CD14-positive monocyte (primary cell): ENCODE results near the gene THSD4. TPM values are rescaled to one million over a fixed set of nuclear protein-coding genes. Genes with fewer than 3 reads are reported as not detected.

ENCODE experiments used
- DNase-seq, 3 donors: peaks; one replicate each; pipeline ENCODE4 v3.0.0-alpha.2; 2011 to 2022
- H2AFZ ChIP-seq: 2 replicates; pipeline ENCODE4 v1.6.0; 2012; ENCODE audit warnings: mild to moderate bottlenecking, low read depth, low read length, inconsistent platforms; ENCODE audit not compliant: insufficient read depth, poor library complexity, severe bottlenecking
- H3K27ac ChIP-seq, 2 donors: 1 replicate in 1 of 2; 2 replicates in 1 of 2; pipeline ENCODE4 v1.5.1; 2012 to 2013; ENCODE audit warnings: low read length in 2 of 2, control low read depth in 1 of 2, inconsistent platforms in 1 of 2, low read depth in 1 of 2, mild to moderate bottlenecking in 1 of 2
- H3K27me3 ChIP-seq, 2 donors: one replicate each; pipeline versions ENCODE4 v1.6.0 to v1.6.1; 2011 to 2013; ENCODE audit warnings: low read length in 2 of 2; ENCODE audit not compliant: control insufficient read depth in 2 of 2, insufficient read depth in 2 of 2
- H3K36me3 ChIP-seq, 2 donors: replicated peaks in 1 of 2; 1 replicate in 1 of 2; 2 replicates in 1 of 2; pipeline versions ENCODE4 v1.5.1 to v1.6.1; 2012 to 2013; ENCODE audit warnings: low read length in 2 of 2, control low read depth in 1 of 2, inconsistent platforms in 1 of 2, mild to moderate bottlenecking in 1 of 2; ENCODE audit not compliant: insufficient read depth in 2 of 2, control insufficient read depth in 1 of 2
- H3K4me1 ChIP-seq, 2 donors: 1 replicate in 1 of 2; 2 replicates in 1 of 2; pipeline versions ENCODE4 v1.5.1 to v1.6.1; 2012 to 2013; ENCODE audit warnings: low read length in 2 of 2, control low read depth in 1 of 2, inconsistent platforms in 1 of 2, mild to moderate bottlenecking in 1 of 2, moderate library complexity in 1 of 2; ENCODE audit not compliant: insufficient read depth in 2 of 2, control insufficient read depth in 1 of 2
- H3K4me2 ChIP-seq: replicated peaks from 2 replicates; pipeline ENCODE3; 2012; ENCODE audit warnings: low read length, moderate library complexity, mild to moderate bottlenecking; ENCODE audit not compliant: poor library complexity, severe bottlenecking; ENCODE audit errors: extremely low read depth
- H3K4me3 ChIP-seq, 3 experiments: fragments of 200-600 bp in 1 of 3; sonication (generic) in 1 of 3; replicated peaks in 1 of 3; 1 replicate in 2 of 3; 2 replicates in 1 of 3; pipeline ENCODE4 v1.5.1; 2011 to 2013; ENCODE audit warnings: low read length in 3 of 3, mild to moderate bottlenecking in 3 of 3, control low read depth in 2 of 3, low read depth in 2 of 3, inconsistent platforms in 1 of 3, moderate library complexity in 1 of 3
- H3K79me2 ChIP-seq: 2 replicates; pipeline ENCODE4 v1.6.0; 2012; ENCODE audit warnings: mild to moderate bottlenecking, control low read depth, inconsistent platforms, low read length, moderate library complexity; ENCODE audit not compliant: insufficient read depth
- H3K9ac ChIP-seq: 2 replicates; pipeline ENCODE4 v1.6.0; 2017; ENCODE audit warnings: low read length, mild to moderate bottlenecking; ENCODE audit not compliant: insufficient read depth, poor library complexity, severe bottlenecking
- H3K9me3 ChIP-seq, 2 donors: replicated peaks in 1 of 2; 1 replicate in 1 of 2; 2 replicates in 1 of 2; pipeline versions ENCODE4 v1.5.1 to v1.6.1; 2012 to 2013; ENCODE audit warnings: low read length in 2 of 2, control low read depth in 1 of 2; ENCODE audit not compliant: control insufficient read depth in 1 of 2, insufficient read depth in 1 of 2
- H4K20me1 ChIP-seq: 2 replicates; pipeline ENCODE4 v1.6.0; 2012; ENCODE audit warnings: mild to moderate bottlenecking, low read length, control low read depth, moderate library complexity; ENCODE audit not compliant: insufficient read depth
- H3K27ac Mint-ChIP-seq, 7 donors: one replicate each; pipeline ENCODE4 v1.8.0; 2020; ENCODE audit warnings: mild to moderate bottlenecking in 7 of 7, mixed read lengths in 7 of 7, moderate library complexity in 6 of 7, inconsistent platforms in 2 of 7
- H3K27me3 Mint-ChIP-seq, 3 donors: one replicate each; pipeline ENCODE4 v1.8.0; 2021 to 2022; ENCODE audit warnings: low read depth in 3 of 3, mild to moderate bottlenecking in 3 of 3, mixed read lengths in 3 of 3, moderate library complexity in 3 of 3, inconsistent platforms in 1 of 3
- H3K36me3 Mint-ChIP-seq, 2 donors: one replicate each; pipeline ENCODE4 v1.8.0; 2020; ENCODE audit warnings: mixed read lengths in 2 of 2, inconsistent platforms in 1 of 2, mild to moderate bottlenecking in 1 of 2
- H3K4me1 Mint-ChIP-seq: one replicate; pipeline ENCODE4 v1.8.0; 2020; ENCODE audit warnings: mild to moderate bottlenecking, mixed read lengths
- H3K4me3 Mint-ChIP-seq, 2 donors: one replicate each; pipeline ENCODE4 v1.8.0; 2020; ENCODE audit warnings: mild to moderate bottlenecking in 2 of 2, mixed read lengths in 2 of 2, moderate library complexity in 1 of 2
- H3K9me3 Mint-ChIP-seq, 7 donors: one replicate each; pipeline ENCODE4 v1.8.0; 2020 to 2022; ENCODE audit warnings: mixed read lengths in 7 of 7, mild to moderate bottlenecking in 6 of 7, moderate library complexity in 6 of 7, inconsistent platforms in 2 of 7
- WGBS: methylation state at CpG from one replicate; pipeline ENCODE4 v1.1.5; 2013; ENCODE audit warnings: missing lambda C conversion rate; ENCODE audit not compliant: insufficient coverage; 5-methylcytosine and 5-hydroxymethylcytosine counted together
- intact Hi-C, 2 donors: fragments of 100-400 bp; cut with micrococcal nuclease; formaldehyde crosslinking; loops; one replicate each; pipeline versions ENCODE4 v1.15.0 to v1.15.1; 2023
- polyA plus RNA-seq, 3 donors: library from polyadenylated mRNA; depleted of rRNA in 1 of 3; unstranded in 2 of 3; stranded (reverse) in 1 of 3; fragments of 300-500 nt in 2 of 3; fragments of >200 nt in 1 of 3; fragmentation: Illumina TruSeq in 2 of 3; gene quantifications; 1 replicate in 2 of 3; 2 replicates in 1 of 3; pipeline ENCODE4 v1.2.3, GENCODE V29; 2012 to 2021
- TF ChIP-seq, protein P1 (sequence below): fragments of 200-600 bp; IDR thresholded peaks from one replicate; pipeline ENCODE4 v1.8.0; 2022; ENCODE audit warnings: antibody characterized with exemption, mild to moderate bottlenecking

The THSD4 gene
- polyA plus RNA-seq, 3 donors, result not detected

DNA sequence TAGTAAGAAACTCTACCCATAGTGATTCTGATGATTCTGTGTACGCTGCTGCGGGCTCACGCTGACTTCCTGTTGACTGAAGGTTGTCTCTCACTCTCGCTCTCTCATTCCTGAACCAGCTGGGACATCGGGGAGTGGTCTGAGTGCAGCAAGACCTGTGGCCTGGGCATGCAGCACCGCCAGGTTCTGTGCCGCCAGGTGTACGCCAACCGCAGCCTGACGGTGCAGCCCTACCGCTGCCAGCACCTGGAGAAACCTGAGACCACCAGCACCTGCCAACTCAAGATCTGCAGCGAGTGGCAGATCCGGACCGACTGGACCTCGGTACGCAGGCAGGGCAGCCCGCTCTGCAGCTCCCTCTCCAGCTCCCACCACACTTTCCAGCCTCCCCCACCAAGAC lies 631.4 kb downstream of the THSD4 start:
- H3K27me3 Mint-ChIP-seq, result peaks cover 0 to 11% (median 6%) of the 10 kb centered on the region in 3 donors
- no peak overlapping the region for H3K27ac Mint-ChIP-seq
- Histone ChIP-seq H3K27ac (no peak overlapping the region), H3K9ac (no peak overlapping the region), H3K4me1 (no peaks in the 10 kb centered on the region), H3K9me3 (no peaks in the 10 kb centered on the region), H3K79me2 (no peaks in the 10 kb centered on the region), H3K4me2 (no peak overlapping the region), H4K20me1 (no peaks in the 10 kb centered on the region), H3K4me3 (no peak overlapping the region), H3K27me3 (no peaks in the 10 kb centered on the region), H3K36me3 (no peaks in the 10 kb centered on the region), H2AFZ (no peak overlapping the region)
- WGBS, result 97% methylated on average over 15 of the region's 17 CpGs
- no peaks in the 10 kb centered on the region for H3K4me1 Mint-ChIP-seq
- no peak overlapping the region for H3K4me3 Mint-ChIP-seq
- intact Hi-C loops, result loop anchor here in 1 of 2 donors (10.0 kb wide), 1 partner anchor 408 kb away; no protein-coding TSS in a partner anchor
- no peaks in the 10 kb centered on the region for H3K36me3 Mint-ChIP-seq
- DNase-seq, result no peak
- TF ChIP-seq, protein P1, sequence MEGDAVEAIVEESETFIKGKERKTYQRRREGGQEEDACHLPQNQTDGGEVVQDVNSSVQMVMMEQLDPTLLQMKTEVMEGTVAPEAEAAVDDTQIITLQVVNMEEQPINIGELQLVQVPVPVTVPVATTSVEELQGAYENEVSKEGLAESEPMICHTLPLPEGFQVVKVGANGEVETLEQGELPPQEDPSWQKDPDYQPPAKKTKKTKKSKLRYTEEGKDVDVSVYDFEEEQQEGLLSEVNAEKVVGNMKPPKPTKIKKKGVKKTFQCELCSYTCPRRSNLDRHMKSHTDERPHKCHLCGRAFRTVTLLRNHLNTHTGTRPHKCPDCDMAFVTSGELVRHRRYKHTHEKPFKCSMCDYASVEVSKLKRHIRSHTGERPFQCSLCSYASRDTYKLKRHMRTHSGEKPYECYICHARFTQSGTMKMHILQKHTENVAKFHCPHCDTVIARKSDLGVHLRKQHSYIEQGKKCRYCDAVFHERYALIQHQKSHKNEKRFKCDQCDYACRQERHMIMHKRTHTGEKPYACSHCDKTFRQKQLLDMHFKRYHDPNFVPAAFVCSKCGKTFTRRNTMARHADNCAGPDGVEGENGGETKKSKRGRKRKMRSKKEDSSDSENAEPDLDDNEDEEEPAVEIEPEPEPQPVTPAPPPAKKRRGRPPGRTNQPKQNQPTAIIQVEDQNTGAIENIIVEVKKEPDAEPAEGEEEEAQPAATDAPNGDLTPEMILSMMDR, result no peak
- H3K9me3 Mint-ChIP-seq, result no peaks in the 10 kb centered on the region

DNA sequence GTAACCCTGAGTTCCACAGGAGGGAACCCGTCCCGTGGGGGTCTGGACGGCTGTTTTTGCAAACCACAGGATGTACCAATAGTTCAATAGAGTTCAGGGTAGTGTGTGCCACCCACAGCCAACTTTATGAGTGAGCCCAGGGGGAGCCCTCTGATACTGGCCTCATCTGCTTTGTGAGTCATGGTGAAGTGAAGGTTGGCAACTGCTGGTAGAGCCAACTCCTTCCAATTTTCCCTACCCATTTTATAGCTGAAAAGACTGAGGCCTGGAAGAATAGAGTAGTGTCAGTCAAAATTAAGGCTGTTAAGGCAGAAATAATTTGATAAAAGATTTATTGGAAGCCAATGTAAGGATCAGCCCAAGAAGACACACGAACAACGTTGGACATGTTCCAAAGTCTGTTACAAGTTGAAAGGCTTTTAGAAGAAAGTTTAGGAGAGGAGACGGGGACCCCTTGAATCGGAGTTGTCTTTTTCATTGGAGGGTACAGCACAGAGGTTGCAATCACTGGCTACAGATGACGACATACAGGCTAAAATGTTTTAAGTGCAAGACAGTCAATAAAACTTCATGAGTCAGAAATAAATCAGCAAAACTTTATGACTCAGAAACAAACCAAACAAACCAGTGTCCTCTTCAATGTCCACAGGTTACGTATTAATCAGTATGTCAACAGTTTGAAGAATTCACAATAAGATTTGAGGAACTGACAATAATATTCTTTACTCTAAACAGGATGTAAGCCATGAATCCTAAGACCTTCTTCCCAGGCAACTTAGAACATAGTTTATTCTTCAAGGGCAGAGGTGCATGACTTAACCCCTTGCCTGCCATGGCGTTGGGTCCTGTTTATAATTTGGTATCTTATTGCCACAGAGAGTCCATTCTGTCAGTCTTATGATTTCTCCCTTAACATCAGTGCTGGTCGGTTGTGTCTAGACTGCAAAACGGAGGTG lies 632.1 kb downstream of the THSD4 start:
- Histone ChIP-seq H3K27ac (no peak overlapping the region), H4K20me1 (no peaks in the 10 kb centered on the region), H3K27me3 (no peaks in the 10 kb centered on the region), H3K9ac (no peak overlapping the region), H3K9me3 (no peaks in the 10 kb centered on the region), H3K36me3 (no peaks in the 10 kb centered on the region), H2AFZ (no peak overlapping the region), H3K79me2 (no peaks in the 10 kb centered on the region), H3K4me2 (no peak overlapping the region), H3K4me1 (no peaks in the 10 kb centered on the region), H3K4me3 (no peak overlapping the region)
- Mint-ChIP-seq H3K4me1 (peaks cover 7% of the 10 kb centered on the region), H3K27me3 (peaks cover 0 to 11% (median 6%) of the 10 kb centered on the region in 3 donors), H3K4me3 (no peak overlapping the region), H3K27ac (no peak overlapping the region), H3K36me3 (no peaks in the 10 kb centered on the region), H3K9me3 (no peaks in the 10 kb centered on the region)
- DNase-seq, result no peak
- 90% methylated on average over 6 of the region's 12 CpGs for WGBS
- TF ChIP-seq, protein P1, result no peak
- intact Hi-C loops, result loop anchor here in 1 of 2 donors (10.0 kb wide), 1 partner anchor 407 kb away; no protein-coding TSS in a partner anchor
